Right forelimb (tissue), 1 donor: ENCODE measurements around the gene SRRM3.
"Not testable (repeated sequence)": the region's sequence is repeated elsewhere in the genome, so short reads cannot be mapped to it uniquely, and the experiment has no call there.

Source experiments
- DNase-seq: peaks from one replicate; pipeline ENCODE4 v3.0.0-alpha.2; 2018

The SRRM3 gene

DNA sequence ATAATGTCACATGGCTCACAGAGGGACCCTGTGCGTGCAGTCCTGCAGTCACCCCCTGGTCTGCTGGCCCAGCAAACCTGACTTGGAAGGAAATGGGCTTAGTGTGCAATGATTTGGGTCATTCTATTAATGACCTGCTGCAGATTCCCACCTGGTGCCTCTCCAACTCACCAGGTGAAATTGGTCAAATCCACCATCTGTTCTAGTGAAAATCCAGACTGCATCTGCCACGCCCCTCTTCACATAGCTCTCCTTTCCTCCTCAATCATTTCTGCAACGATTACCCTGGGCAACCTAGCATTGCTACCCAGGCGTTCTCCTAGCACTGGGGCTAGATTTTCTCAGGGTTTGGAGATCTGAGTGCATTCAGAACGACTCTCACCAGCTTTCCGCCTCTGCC is 29.4 kb downstream of the SRRM3 start:
- no peak for DNase-seq

GRCh38 chr7:76231583-76231982 is 29.9 kb downstream of the SRRM3 start:
- DNase-seq, result no peak

DNA sequence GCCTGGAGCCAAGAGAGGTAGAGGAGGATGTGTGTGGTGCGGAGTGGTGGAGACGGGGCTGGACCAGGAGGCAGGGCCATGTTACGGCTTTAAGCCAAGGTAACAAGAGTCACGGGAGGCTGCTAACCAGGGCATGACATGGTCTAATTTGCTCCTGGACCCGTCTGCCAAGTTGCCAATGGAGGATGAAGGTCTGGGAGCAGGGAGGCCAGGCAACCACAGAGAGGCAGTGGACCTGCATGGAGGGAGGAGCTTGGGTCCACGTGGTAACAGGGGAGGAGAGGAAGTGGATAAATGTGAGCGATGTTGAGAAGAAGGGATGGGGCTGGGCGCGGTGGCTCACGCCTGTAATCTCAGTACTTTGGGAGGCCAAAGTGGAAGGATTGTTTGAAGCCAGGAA is 31.0 kb downstream of the SRRM3 start:
- no peak for DNase-seq

DNA sequence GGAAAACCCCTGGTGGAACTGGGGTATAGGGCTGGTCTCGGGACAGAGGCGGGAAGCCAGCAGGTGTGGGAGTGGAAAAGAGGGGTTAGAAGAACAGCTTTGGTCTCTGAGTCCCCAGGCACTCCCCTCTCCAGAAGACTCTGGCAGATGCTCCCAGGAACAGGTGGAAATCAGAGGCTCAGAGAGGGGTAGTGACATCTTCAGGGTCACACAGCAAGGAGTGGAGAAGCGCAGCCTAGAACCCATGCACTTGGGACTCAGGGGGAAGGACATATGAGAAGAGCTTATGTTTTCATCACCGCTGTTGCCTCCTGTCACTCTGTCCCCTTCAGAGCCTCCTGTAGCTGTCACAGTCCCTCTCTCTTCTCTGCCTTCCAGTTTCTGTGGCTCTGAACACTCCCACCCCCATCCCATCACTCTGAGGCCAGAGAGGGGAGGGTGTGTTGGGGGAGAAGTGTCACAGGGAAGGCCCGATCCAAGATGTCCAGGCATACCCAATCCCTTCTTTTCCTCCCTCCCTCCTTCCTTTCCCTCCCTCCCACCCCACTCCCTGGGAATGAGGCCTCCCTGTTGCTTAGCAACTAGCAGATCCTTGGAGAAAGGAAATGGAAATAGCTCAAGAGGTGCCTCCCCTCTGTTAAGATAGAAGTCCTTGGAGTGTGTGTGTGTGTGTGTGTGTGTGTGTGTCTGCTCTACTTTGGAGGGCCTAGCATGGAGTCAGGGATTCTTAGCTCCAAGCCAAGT is 32.0 kb downstream of the SRRM3 start:
- DNase-seq, result no peak

DNA sequence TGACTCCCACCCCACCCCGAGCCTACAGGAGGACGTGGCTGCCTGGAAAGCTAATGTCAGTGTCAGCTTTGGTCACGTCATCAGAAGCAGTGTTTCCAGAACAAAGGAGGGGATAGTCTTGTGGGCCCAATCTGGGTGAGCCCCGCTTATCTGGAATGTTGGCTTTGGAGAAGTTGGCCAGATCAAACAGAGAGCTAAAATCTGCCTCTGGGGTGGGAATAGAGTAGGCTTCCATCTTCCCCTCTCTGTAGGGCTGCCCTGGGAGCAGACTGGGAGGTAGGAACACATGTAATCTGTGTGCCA is 32.5 kb downstream of the SRRM3 start:
- DNase-seq, result no peak

- DNase-seq, result peak; percentile 78
Observed at GRCh38 chr7:76234931-76235441, 33.3 kb downstream of the SRRM3 start.

DNA sequence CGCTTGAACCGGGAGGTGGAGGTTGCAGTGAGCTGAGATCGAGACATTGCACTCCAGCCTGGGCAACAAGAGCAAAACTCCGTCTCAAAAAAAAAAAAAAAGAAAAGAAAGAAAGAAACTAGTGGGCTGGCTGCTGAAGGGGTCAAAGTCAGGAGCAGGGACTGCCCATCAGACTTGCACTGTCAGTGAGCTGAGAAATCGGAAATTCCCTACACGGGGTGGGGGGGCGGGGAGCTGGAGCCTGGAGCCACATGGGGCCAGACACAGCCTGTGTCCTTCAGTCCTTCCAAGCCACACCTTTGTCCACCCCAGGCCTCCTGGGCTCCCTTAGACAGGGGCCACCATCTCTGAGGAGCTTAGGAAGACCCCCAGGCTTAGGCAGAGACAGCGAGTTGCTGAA is 34.5 kb downstream of the SRRM3 start:
- DNase-seq, result no peak

- no peak for DNase-seq
Observed at GRCh38 chr7:76238326-76238725, 36.6 kb downstream of the SRRM3 start.

GRCh38 chr7:76241141-76241540 is 39.4 kb downstream of the SRRM3 start:
- no peak for DNase-seq

GRCh38 chr7:76242517-76243063 is 40.9 kb downstream of the SRRM3 start:
- not testable (repeated sequence) for DNase-seq

- DNase-seq, result no peak
Observed at GRCh38 chr7:76244781-76245391, 43.2 kb downstream of the SRRM3 start.

DNA sequence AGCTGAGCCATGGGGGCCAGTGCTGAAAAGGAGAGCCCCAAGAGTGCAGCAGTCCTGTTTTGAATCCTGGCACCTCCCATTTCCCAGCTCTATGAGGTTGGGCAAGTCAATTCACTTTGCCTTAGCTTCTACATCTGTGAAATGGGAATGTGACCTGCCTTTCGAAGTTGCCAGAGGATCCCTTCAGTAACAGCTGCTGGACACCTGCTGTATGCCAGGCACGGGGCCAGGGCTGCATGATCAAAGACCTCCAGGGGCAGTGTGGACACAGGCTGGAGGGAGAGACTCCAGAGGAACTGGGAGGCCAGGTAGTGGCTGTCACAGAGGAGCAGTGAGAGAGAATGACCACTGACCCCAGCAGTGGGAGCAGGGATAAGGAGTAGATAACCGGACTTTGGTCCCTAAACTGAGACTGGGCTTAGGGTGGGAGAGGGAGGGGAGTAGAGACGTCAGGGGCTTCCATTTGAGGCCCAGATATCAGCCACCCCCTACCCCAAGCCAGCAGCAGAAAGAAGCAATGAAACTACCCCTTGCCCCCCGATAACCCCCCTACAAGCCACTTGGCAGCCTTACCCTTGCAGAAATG is 45.2 kb downstream of the SRRM3 start:
- no peak for DNase-seq

DNA sequence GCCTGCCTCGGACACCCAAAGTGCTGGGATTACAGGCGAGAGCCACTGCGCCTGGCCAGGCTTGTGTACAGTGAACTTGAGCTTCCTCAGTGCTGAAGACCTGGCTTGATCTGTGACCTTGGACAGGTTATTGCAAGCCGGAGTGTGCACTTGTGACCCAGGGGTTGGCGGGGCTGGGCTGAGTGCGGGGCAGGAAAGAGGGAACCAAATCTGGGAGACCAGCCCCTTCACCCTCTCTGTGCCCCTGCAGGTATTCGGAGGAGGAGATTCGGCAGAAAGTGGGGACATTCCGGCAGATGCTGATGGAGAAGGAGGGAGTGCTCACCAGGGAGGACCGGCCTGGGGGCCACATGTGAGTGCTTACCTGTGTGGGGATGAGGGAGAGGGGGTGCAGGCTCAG is 46.2 kb downstream of the SRRM3 start:
- no peak for DNase-seq

- no peak for DNase-seq
Observed at GRCh38 chr7:76252021-76252420, 50.3 kb downstream of the SRRM3 start.

DNA sequence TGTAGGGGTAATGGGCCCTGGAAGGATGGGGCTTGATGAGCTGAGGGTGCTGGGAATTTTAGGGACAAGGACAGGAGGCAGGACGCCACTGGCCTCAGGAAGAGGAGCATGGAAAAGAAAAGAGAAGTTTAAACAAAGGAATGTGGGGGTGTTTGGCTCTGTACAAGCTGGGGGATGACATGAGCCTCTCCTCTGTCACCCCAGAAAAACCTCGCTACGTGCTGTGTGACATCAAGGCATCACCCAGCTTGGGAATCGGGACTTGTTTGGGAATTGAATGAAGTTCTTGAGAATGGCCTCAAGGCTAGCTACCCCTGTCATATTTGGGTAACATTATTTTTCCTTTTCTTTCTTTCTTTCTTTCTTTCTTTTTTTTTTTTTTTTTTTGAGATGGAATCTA is 53.1 kb downstream of the SRRM3 start:
- no peak for DNase-seq

DNA sequence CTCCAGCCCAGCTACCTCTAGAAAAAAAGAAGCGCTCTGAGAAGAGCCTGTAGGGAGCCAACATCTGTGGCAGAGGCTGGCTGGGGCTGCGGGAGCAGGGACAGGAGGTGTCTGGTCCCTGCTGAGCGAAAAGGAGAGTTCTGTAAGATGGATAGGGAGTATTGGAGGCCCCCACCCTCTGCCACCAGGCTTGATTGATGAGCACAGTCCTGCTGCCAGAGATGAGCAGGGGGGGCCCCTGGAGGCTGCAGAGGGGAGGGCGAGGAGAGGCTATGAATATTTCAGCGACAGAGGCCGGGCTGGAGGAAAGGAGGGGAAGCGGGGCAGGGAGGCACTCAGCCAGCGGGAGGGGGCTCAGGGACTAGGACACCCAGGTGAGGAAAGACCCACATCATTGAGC is 56.3 kb downstream of the SRRM3 start:
- peak; percentile 31 for DNase-seq

- DNase-seq, result peak; percentile 48
Observed at GRCh38 chr7:76259124-76260093, 57.7 kb downstream of the SRRM3 start.

DNA sequence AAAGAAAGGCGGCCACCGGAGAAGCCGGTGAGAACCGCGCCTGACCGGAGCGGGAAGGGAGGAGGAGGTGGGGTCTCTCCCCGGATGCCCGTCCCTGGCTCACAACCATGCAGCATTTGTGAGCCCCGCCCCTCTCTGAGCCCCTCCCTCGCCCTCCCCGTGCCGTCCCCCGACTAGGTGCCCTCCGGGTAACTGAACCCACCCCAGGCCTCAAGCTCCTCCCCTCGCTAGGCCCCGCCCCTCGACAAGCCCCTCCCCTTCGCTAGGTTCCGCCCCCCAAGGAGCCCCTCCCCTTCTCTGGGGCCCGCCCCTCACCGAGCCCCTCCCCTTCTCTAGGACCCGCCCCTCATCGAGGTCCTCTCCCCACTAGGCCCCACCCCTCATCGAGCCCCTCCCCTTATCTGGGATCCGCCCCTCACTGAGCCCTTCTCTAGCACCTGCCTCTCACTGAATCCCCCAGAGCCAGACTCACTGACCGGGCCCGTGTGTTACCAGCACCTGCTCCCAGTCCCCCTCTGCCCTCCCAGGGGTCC is 58.5 kb downstream of the SRRM3 start:
- peak; percentile 43 for DNase-seq

DNA sequence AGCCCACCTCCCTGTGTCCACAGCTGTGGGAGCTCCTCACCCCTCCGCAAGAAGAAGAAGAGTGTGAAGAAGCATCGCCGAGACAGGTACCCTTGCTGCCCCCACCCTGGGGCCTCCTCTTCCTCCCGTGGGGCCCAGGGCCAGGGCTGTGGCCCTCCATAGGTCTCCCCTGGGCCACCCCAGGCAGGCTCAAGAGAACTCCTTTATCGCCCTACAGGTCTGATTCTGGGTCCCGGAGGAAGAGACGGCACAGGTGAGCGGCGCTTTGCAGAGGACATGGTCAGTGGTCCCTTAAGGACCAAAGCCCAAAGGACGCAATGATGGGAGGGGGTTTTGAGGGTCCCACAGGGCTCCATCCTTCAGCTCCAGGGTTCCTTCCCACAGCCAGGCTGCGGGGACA is 59.6 kb downstream of the SRRM3 start:
- peak; percentile 17 for DNase-seq

DNA sequence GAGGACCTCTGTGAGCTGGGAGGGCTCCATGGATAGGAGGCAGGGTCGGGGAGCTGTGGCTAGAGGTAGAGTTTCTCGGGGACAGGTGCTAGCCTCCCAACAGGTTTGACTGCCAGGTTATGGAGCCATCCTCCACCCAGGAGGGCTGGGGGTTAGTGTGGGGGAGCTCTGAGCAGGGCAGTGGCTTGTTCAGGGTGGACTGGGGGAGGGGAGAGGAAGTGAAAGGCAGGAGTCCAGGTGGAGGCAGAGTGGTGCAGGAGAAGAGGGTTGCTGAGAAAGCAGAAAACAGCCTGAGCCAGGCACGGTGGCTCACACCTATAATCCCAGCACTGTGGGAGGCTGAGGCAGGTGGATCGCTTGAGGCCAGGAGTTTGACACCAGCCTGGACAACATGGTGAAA is 60.2 kb downstream of the SRRM3 start:
- DNase-seq, result no peak

DNA sequence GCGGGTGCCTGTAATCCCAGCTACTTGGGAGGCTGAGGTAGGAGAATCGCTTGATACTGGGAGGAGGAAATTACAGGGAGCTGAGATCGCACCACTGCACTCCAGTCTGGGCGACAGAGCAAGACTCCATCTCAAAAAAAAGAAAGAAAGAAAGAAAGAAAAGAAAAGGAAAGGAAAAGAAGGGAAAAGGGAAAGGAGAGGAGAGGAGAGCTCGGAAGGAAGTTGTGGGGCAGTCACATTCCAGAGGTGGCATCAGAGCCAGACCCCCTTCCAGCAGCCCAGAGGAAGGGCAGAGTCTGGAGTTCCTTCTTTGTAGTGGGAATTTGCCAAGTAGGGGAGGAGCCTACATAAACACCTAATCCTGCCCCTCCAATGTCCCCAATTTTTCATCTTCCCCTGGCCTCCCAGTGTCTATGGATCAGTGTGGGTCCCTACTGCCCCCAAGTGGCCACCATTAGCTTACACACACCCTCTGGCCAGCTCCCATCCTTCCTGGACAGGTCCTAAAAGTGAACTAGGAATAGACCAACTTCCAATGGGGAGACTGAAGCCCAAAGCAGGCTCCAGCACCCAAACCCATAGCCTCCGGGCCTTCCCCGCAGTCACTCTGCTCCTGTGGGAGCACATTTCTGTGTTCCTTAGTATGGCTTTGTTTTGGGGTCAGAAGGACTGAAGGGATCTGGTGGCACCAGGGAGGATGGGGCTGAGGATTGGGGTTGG is 61.1 kb downstream of the SRRM3 start:
- DNase-seq, result peak; percentile 51

DNA sequence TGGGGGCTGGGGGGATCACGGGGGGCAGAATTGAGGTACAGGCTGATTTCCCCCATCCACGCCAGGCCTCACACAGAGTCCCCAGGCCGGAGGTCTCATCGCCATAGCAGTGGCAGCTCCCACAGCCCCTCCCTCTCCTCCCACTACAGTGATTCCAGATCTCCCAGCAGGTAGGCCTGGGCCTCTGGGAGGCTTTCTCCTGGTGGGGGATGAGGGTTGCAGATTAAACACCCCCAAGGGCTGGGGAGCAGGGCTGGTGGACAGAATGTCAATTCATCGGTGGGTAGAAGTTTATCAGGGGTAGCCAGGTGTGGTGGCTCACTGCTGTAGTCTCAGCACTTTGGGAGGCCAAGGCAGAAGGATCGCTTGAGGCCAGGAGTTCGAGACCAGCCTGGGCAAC is 63.6 kb downstream of the SRRM3 start:
- no peak for DNase-seq
